Raji (cell line): ENCODE results near the gene PTCD2.

Source experiments
- POLR2A ChIP-seq: IDR thresholded peaks from 2 replicates; pipeline ENCODE4 v1.6.1; 2011; ENCODE audit warnings: low read depth, low read length, control low read depth; ENCODE audit not compliant: insufficient read depth

PTCD2 gene

GRCh38 chr5:72412283-72413055, 92.3 kb downstream of the PTCD2 start:
- no peak for TF ChIP-seq POLR2A

DNA sequence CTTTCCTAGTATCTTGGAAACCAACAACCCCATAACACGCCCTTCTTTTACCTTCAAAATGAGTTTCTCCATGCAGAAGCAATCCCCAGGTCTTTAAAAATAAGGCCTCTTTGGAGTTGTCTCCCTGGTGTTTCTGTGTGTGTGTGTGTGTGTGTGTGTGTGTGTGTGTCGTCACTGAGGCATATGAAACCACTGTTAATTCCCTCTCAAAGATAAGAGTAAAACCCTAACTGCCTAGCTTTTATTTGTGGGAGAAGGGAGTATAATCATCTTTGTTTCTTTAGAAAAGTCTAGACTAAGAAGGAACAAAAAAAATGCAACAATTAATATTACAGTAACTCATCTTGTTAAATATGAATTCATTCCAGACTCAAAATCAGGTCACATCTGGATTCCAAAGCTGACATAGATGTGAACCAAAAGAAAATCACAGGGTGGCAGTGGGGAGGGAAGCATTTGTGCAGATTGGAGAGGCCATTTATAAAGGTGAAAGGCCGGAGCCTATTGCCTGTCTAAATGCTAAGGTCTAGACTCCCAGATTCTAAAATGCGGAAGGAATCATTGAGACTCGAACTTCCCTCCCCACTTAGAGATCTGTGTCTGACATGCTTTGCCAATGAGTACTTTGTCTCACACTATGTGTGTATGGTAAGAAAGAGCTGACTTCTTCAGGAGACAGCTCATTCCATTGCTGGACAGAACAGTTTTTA, 95.6 kb downstream of the PTCD2 start:
- no peak for TF ChIP-seq POLR2A

DNA sequence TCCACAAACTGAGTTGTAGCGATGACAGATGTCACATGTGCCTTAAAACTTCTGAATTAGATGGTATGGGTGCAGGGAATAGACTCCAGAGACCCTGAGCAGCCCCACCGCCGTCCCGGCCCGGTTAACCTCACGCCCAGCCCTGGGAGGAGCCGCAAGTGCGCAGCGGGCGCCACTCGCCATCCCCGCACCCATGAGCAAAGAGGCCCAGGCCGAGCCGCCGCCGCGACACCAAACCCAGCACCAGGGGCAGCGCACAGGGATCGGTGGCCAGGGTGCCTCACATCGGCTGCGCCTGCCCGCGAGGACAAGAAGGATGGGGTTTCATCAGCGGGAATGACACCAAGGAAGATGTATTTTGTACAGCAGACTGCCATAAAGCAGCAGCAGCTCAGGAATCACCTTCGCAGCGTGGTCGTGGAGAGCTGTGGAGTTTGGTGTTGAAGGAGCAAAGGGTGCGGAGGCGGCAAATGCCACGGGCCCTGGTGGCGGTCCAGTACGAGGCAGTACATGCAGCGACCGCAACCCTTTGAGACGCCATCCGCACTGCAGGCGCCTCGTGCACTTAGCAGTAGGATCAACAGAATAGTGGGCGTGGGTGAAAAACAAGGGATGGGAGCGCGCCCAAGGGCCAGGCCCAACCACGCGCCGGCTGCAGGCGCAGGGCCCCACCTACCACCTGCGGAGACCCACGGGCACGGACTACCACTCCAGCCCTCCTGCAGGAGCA, 97.3 kb downstream of the PTCD2 start:
- no peak for TF ChIP-seq POLR2A
